Tibial nerve (tissue), 4 donors: ENCODE results near the gene NCAM1. TPM values are rescaled to one million over a fixed set of nuclear protein-coding genes. Genes with fewer than 3 reads are reported as not detected.

Source experiments
- DNase-seq, 2 donors: peaks; one replicate each; pipeline ENCODE4 v3.0.0-alpha.2; 2019; ENCODE audit warnings: low spot score in 2 of 2
- H3K27ac ChIP-seq, 4 donors: fragments of 200-600 bp; sonication (generic) in 3 of 4; one replicate each; pipeline ENCODE4 v1.5.1; 2017 to 2019; ENCODE audit warnings: mild to moderate bottlenecking in 1 of 4
- H3K27me3 ChIP-seq, 2 donors: fragments of 200-600 bp; sonication (generic) in 1 of 2; one replicate each; pipeline versions ENCODE4 v1.5.1 to v1.6.0; 2017 to 2019
- H3K36me3 ChIP-seq, 3 donors: fragments of 200-600 bp; sonication (generic); one replicate each; pipeline ENCODE4 v1.5.1; 2018 to 2019
- H3K4me1 ChIP-seq, 4 donors: fragments of 200-600 bp; sonication (generic) in 3 of 4; one replicate each; pipeline ENCODE4 v1.5.1; 2017 to 2019
- H3K4me3 ChIP-seq, 4 donors: fragments of 200-600 bp; sonication (generic) in 3 of 4; one replicate each; pipeline ENCODE4 v1.5.1; 2017 to 2019; ENCODE audit warnings: mild to moderate bottlenecking in 1 of 4, moderate library complexity in 1 of 4
- H3K9me3 ChIP-seq, 4 donors: fragments of 200-600 bp; sonication (generic) in 3 of 4; one replicate each; pipeline ENCODE4 v1.5.1; 2017 to 2019
- EP300 ChIP-seq, 2 donors: sonication (generic); formaldehyde crosslinking; IDR thresholded peaks; one replicate each; pipeline ENCODE4 v1.6.1; 2017; ENCODE audit warnings: antibody characterized with exemption in 2 of 2, mild to moderate bottlenecking in 1 of 2
- POLR2A ChIP-seq, 2 donors: fragments of 450-650 bp; IDR thresholded peaks; one replicate each; pipeline ENCODE4 v1.6.1; 2017; ENCODE audit warnings: antibody characterized with exemption in 2 of 2, mild to moderate bottlenecking in 2 of 2, moderate library complexity in 2 of 2
- WGBS, 2 donors: methylation state at CpG; one replicate each; pipeline ENCODE4 v1.1.5; 2018; 5-methylcytosine and 5-hydroxymethylcytosine counted together
- total RNA-seq, 4 donors: library from RNA; depleted of rRNA; stranded (reverse); fragments of >200 nt; gene quantifications; one replicate each; pipeline ENCODE4 v1.1.0, GENCODE V29; 2016
- TF ChIP-seq, protein P1 (sequence below), 5 experiments: fragments of 200-600 bp in 3 of 5; fragments of 450-650 bp in 2 of 5; sonication (generic) in 3 of 5; IDR thresholded peaks; one replicate each; pipeline ENCODE4 v1.5.1; 2016 to 2019; ENCODE audit warnings: antibody characterized with exemption in 5 of 5, mild to moderate bottlenecking in 3 of 5, moderate library complexity in 2 of 5

Gene NCAM1
- total RNA-seq, 4 donors from 2014 or later, result 57.3 to 121 (median 76.1) TPM

DNA sequence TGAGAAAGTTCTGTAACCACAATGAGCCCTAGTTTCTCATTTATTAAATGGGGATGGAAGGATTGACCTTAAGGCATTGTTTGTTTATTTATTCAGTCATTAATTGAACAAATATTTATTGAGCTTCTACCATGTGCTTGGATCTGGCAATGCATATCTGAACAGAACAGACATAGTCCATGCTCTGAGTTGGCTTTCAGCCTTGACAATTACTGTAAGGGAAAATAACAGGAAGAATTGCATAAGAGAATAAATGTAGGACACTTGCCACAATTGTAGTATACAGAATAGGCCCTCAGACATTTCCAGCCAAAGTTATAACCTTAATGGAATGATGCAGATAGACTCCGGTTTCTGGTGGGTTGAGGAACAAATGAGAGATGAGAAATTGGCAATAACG, 192.6 kb downstream of the NCAM1 start:
- H3K4me3 ChIP-seq, result no peak overlapping the region
- TF ChIP-seq EP300 (IDR thresholded peaks at IDR 0.05), result peak in 1 of 2 donors; percentile 31
- no peak for TF ChIP-seq POLR2A (IDR thresholded peaks at IDR 0.05)
- no peak overlapping the region for H3K27ac ChIP-seq
- no peak for DNase-seq
- no peaks in the 10 kb centered on the region for H3K9me3 ChIP-seq
- WGBS, 2 donors, result 32 to 52% methylated on average over 2 of the region's 2 CpGs
- no peaks in the 10 kb centered on the region for H3K27me3 ChIP-seq
- H3K4me1 ChIP-seq, result peaks cover 0 to 17% (median 0%) of the 10 kb centered on the region in 4 donors
- no peaks in the 10 kb centered on the region for H3K36me3 ChIP-seq

- no peaks in the 10 kb centered on the region for H3K36me3 ChIP-seq
- peaks cover 0 to 41% (median 23%) of the 10 kb centered on the region in 4 donors for H3K4me1 ChIP-seq
- no peaks in the 10 kb centered on the region for H3K9me3 ChIP-seq
- H3K4me3 ChIP-seq, result no peak overlapping the region
- 57 to 70% methylated on average over 6 to 7 of the region's 7 CpGs for WGBS, 2 donors
- DNase-seq, result no peak
- H3K27me3 ChIP-seq, result no peaks in the 10 kb centered on the region
- TF ChIP-seq EP300 (IDR thresholded peaks at IDR 0.05) (no peak), POLR2A (IDR thresholded peaks at IDR 0.05) (no peak)
- TF ChIP-seq, protein P1, sequence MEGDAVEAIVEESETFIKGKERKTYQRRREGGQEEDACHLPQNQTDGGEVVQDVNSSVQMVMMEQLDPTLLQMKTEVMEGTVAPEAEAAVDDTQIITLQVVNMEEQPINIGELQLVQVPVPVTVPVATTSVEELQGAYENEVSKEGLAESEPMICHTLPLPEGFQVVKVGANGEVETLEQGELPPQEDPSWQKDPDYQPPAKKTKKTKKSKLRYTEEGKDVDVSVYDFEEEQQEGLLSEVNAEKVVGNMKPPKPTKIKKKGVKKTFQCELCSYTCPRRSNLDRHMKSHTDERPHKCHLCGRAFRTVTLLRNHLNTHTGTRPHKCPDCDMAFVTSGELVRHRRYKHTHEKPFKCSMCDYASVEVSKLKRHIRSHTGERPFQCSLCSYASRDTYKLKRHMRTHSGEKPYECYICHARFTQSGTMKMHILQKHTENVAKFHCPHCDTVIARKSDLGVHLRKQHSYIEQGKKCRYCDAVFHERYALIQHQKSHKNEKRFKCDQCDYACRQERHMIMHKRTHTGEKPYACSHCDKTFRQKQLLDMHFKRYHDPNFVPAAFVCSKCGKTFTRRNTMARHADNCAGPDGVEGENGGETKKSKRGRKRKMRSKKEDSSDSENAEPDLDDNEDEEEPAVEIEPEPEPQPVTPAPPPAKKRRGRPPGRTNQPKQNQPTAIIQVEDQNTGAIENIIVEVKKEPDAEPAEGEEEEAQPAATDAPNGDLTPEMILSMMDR (IDR thresholded peaks at IDR 0.05), result no peak
- peak overlapping the region in 1 of 4 donors; percentile 47 for H3K27ac ChIP-seq
Observed at GRCh38 chr11:113159988-113160807, 199.0 kb downstream of the NCAM1 start.

DNA sequence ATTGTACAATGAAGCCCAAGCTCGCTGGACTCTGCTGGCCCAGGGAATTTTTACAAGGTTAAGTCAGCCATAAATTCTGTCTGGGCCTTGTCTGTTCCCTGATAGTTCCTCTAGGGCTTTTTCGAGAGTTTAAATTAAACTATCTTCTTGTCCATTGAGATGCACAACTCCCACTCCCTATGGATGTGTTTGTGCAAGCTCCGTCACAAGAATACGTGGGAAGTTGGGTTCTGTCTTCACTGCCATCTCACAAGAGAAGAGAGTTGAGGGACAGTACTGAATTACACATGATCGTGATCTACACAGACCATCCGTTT, 199.5 kb downstream of the NCAM1 start:
- TF ChIP-seq EP300 (IDR thresholded peaks at IDR 0.05), result no peak
- no peak for TF ChIP-seq POLR2A (IDR thresholded peaks at IDR 0.05)
- TF ChIP-seq, protein P1 (IDR thresholded peaks at IDR 0.05), result no peak
- no peaks in the 10 kb centered on the region for H3K36me3 ChIP-seq
- H3K4me3 ChIP-seq, result no peak overlapping the region
- WGBS, 2 donors, result 58 to 63% methylated on average over 6 of the region's 6 CpGs
- peak overlapping the region in 1 of 4 donors; percentile 71 for H3K27ac ChIP-seq
- peaks cover 0 to 41% (median 23%) of the 10 kb centered on the region in 4 donors for H3K4me1 ChIP-seq
- H3K27me3 ChIP-seq, result no peaks in the 10 kb centered on the region
- no peaks in the 10 kb centered on the region for H3K9me3 ChIP-seq
- no peak for DNase-seq

DNA sequence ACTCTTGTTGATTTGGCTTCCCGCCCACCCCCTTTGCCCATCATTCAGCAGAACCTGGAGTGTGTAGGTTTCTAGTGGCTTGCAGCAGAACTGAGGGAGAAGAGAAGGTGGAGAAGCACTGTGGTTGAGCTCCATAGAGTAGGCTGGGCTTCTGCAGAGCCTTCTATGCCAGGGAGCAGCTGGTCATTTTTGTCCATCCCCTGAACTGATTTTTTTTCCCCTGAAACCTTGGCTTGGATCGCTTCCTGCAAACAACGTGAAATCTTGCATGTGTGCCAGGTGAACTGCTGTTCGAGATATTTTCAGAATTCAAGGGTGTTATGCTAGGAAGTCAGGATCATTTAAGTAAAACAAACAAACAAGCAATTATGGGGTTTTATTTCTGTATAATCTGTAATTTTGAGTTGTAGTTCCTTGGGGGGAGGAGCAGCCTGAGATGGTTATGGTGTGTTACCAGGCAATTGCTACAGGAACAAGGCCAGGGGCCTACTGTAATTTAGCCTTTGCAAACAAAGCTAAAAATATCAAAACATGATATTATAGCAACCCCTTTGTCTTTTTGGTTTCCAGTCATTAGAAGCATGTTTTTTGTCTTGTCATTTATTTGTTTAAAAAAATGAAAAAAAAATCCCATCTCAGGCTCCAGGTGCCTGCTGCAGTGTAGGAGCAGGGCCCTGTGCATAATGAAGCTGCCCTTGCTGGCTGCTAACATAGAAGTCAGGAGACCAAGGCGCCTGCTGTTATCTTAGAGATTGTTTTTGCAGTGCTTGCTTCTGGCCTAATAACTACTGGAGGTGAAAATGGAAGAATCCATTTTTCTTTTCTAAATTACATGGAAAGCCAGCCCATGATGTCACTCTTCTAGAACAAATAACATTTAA, 200.7 kb downstream of the NCAM1 start:
- H3K27ac ChIP-seq, result peak overlapping the region in 2 of 4 donors; percentile 54 to 71
- H3K9me3 ChIP-seq, result no peaks in the 10 kb centered on the region
- H3K27me3 ChIP-seq, result no peaks in the 10 kb centered on the region
- H3K4me3 ChIP-seq, result no peak overlapping the region
- H3K36me3 ChIP-seq, result no peaks in the 10 kb centered on the region
- WGBS, 2 donors, result 58 to 61% methylated on average over 5 of the region's 5 CpGs
- DNase-seq, result no peak
- TF ChIP-seq, protein P1 (IDR thresholded peaks at IDR 0.05), result no peak
- TF ChIP-seq POLR2A (IDR thresholded peaks at IDR 0.05) (no peak), EP300 (IDR thresholded peaks at IDR 0.05) (no peak)
- peaks cover 0 to 41% (median 23%) of the 10 kb centered on the region in 4 donors for H3K4me1 ChIP-seq

DNA sequence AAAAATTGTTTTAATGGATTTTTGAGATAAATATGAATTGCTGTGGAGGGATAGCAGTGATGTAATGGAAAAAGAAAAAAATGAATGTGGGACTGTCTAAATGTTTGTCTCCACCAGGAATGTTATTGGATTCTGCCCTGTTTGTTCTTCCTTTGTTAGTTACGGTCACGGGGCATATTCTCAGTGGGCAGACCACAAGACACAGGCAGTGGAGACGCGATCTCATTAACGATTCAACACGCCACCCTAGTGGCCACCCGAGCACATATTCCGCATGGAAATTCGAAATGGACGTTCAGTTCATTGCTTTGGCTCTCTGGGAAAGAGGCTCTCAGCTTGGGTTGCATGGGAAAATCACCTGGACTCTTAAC, 201.4 kb downstream of the NCAM1 start:
- peak overlapping the region in 2 of 4 donors; percentile 54 to 71 for H3K27ac ChIP-seq

More for the DNA sequence above, 201.4 kb downstream of the NCAM1 start:
- peak; percentile 23 to 27 for DNase-seq
- H3K4me1 ChIP-seq, result peaks cover 0 to 46% (median 23%) of the 10 kb centered on the region in 4 donors
- no peak overlapping the region for H3K4me3 ChIP-seq
- no peak for TF ChIP-seq POLR2A (IDR thresholded peaks at IDR 0.05)
- TF ChIP-seq EP300 (IDR thresholded peaks at IDR 0.05), result peak in 1 of 2 donors; percentile 4
- TF ChIP-seq, protein P1 (IDR thresholded peaks at IDR 0.05), result peak in 4 of 5 experiments; percentile 12 to 53 (median 24)
- WGBS, 2 donors, result 22 to 26% methylated on average over 10 of the region's 10 CpGs
- no peaks in the 10 kb centered on the region for H3K36me3 ChIP-seq
- H3K9me3 ChIP-seq, result no peaks in the 10 kb centered on the region
- H3K27me3 ChIP-seq, result no peaks in the 10 kb centered on the region
